Hepatocyte (in vitro differentiated cells): ENCODE data around the gene DNASE1. TPM values are rescaled to one million over a fixed set of nuclear protein-coding genes. Genes with fewer than 3 reads are reported as not detected.

Experiments
- DNase-seq: peaks from one replicate; pipeline ENCODE4 v3.0.0-alpha.2; 2016; ENCODE audit warnings: low spot score
- H2AFZ ChIP-seq: fragments of 200-600 bp; sonication (generic); 2 replicates; pipeline ENCODE4 v1.6.0; 2016; ENCODE audit warnings: antibody characterized with exemption, mild to moderate bottlenecking
- H3K27ac ChIP-seq: fragments of 200-600 bp; sonication (generic); 2 replicates; pipeline ENCODE4 v1.5.1; 2016; ENCODE audit warnings: mild to moderate bottlenecking
- H3K27me3 ChIP-seq: fragments of 200-600 bp; sonication (generic); 2 replicates; pipeline ENCODE4 v1.6.1; 2016
- H3K36me3 ChIP-seq: fragments of 200-600 bp; sonication (generic); replicated peaks from 2 replicates; pipeline ENCODE4 v1.5.1; 2016; ENCODE audit warnings: low read depth; ENCODE audit not compliant: insufficient read depth
- H3K4me1 ChIP-seq: fragments of 200-600 bp; sonication (generic); 2 replicates; pipeline ENCODE4 v1.5.1; 2016; ENCODE audit warnings: mild to moderate bottlenecking, moderate library complexity; ENCODE audit not compliant: insufficient read depth
- H3K4me2 ChIP-seq: fragments of 200-600 bp; sonication (generic); 2 replicates; pipeline ENCODE4 v1.6.0; 2016
- H3K4me3 ChIP-seq: fragments of 200-600 bp; sonication (generic); 2 replicates; pipeline ENCODE4 v1.5.1; 2016; ENCODE audit warnings: mild to moderate bottlenecking
- H3K79me2 ChIP-seq: fragments of 200-600 bp; sonication (generic); 2 replicates; pipeline ENCODE4 v1.6.0; 2017; ENCODE audit warnings: mild to moderate bottlenecking
- H3K9me2 ChIP-seq: fragments of 200-600 bp; sonication (generic); replicated peaks from 2 replicates; pipeline ENCODE4 v1.6.0; 2017; ENCODE audit warnings: mild to moderate bottlenecking; ENCODE audit not compliant: insufficient read depth
- H3K9me3 ChIP-seq: fragments of 200-600 bp; sonication (generic); 2 replicates; pipeline ENCODE4 v1.5.1; 2016; ENCODE audit warnings: low read depth, mild to moderate bottlenecking
- H4K20me1 ChIP-seq: fragments of 200-600 bp; sonication (generic); 2 replicates; pipeline ENCODE4 v1.6.0; 2016; ENCODE audit warnings: mild to moderate bottlenecking; ENCODE audit not compliant: insufficient read depth, poor library complexity, severe bottlenecking
- EZH2 ChIP-seq: fragments of 200-600 bp; sonication (generic); IDR thresholded peaks from 2 replicates; pipeline ENCODE4 v1.6.1; 2016; ENCODE audit warnings: antibody characterized with exemption, mild to moderate bottlenecking, borderline replicate concordance
- EZH2phosphoT487 ChIP-seq: fragments of 200-600 bp; sonication (generic); IDR thresholded peaks from one replicate; pipeline ENCODE4 v1.6.1; 2018; ENCODE audit warnings: antibody characterized with exemption, mild to moderate bottlenecking, low read depth, moderate library complexity; ENCODE audit not compliant: unreplicated experiment, severe bottlenecking
- WGBS: methylation state at CpG from one replicate; pipeline ENCODE4 v1.1.6; 2016; ENCODE audit warnings: low lambda C conversion rate; ENCODE audit errors: missing lambda C conversion rate; 5-methylcytosine and 5-hydroxymethylcytosine counted together
- polyA plus RNA-seq: library from polyadenylated mRNA; unstranded; fragments of >200 nt; fragmentation: Nextera tagmentation; extraction: Ambion mirVana; gene quantifications from 2 replicates; pipeline ENCODE4 v1.2.1, GENCODE V29; 2016
- total RNA-seq: library from RNA; depleted of rRNA; stranded (reverse); fragments of >200 nt; gene quantifications from 2 replicates; pipeline ENCODE4 v1.2.3, GENCODE V29; 2014
- TF ChIP-seq, protein P1 (sequence below): fragments of 200-600 bp; sonication (generic); IDR thresholded peaks from 2 replicates; pipeline ENCODE4 v1.5.1; 2016; ENCODE audit warnings: antibody characterized with exemption, mild to moderate bottlenecking; ENCODE audit not compliant: poor library complexity

Gene DNASE1
- total and polyA plus RNA-seq, 2 experiments from 2014 or later = 284 to 337 TPM

DNA sequence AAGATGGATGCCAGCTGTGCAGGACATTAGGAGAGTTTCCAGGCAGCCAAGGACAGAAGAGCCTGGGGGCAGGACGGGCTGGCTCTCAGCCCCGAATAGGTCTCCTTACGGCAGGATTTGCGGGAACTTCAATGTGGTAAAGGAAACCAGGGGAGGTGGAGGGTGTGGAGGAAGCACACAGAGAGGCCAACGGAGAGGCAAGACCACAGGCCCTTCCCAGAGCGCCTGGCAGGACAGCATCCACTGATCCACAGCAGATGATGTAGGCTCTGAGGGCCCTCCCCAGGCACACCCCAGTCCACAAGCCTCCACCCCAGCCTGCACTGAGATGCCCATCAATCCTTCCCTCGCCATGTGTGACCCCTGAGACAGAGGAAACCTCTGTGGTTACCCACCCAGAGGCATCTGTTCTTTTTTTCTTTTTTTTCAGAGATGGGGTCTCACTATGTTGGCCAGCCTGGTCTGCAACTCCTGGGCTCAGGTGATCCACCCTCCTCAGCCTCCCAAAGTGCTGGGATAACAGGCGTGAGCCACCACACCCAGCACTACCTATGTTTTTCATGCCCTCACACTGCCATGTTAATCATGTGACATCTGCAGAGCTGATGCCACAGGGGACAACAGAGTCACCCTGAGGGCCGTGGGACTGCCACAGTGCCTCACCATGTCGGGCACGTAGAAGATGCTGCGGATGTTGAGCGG is 19.3 kb downstream of the DNASE1 start:
- Histone ChIP-seq H4K20me1 (no peaks in the 10 kb centered on the region), H3K4me2 (no peak overlapping the region), H2AFZ (no peak overlapping the region), H3K79me2 (no peaks in the 10 kb centered on the region), H3K27ac (no peak overlapping the region), H3K4me1 (no peaks in the 10 kb centered on the region), H3K36me3 (no peaks in the 10 kb centered on the region), H3K9me3 (no peaks in the 10 kb centered on the region), H3K9me2 (no peaks in the 10 kb centered on the region), H3K27me3 (no peaks in the 10 kb centered on the region), H3K4me3 (no peak overlapping the region)
- WGBS = 88% methylated on average over 13 of the region's 13 CpGs
- no peak for DNase-seq
- TF ChIP-seq EZH2 (no peak), EZH2phosphoT487 (no peak)
- TF ChIP-seq, protein P1, sequence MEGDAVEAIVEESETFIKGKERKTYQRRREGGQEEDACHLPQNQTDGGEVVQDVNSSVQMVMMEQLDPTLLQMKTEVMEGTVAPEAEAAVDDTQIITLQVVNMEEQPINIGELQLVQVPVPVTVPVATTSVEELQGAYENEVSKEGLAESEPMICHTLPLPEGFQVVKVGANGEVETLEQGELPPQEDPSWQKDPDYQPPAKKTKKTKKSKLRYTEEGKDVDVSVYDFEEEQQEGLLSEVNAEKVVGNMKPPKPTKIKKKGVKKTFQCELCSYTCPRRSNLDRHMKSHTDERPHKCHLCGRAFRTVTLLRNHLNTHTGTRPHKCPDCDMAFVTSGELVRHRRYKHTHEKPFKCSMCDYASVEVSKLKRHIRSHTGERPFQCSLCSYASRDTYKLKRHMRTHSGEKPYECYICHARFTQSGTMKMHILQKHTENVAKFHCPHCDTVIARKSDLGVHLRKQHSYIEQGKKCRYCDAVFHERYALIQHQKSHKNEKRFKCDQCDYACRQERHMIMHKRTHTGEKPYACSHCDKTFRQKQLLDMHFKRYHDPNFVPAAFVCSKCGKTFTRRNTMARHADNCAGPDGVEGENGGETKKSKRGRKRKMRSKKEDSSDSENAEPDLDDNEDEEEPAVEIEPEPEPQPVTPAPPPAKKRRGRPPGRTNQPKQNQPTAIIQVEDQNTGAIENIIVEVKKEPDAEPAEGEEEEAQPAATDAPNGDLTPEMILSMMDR = no peak

DNA sequence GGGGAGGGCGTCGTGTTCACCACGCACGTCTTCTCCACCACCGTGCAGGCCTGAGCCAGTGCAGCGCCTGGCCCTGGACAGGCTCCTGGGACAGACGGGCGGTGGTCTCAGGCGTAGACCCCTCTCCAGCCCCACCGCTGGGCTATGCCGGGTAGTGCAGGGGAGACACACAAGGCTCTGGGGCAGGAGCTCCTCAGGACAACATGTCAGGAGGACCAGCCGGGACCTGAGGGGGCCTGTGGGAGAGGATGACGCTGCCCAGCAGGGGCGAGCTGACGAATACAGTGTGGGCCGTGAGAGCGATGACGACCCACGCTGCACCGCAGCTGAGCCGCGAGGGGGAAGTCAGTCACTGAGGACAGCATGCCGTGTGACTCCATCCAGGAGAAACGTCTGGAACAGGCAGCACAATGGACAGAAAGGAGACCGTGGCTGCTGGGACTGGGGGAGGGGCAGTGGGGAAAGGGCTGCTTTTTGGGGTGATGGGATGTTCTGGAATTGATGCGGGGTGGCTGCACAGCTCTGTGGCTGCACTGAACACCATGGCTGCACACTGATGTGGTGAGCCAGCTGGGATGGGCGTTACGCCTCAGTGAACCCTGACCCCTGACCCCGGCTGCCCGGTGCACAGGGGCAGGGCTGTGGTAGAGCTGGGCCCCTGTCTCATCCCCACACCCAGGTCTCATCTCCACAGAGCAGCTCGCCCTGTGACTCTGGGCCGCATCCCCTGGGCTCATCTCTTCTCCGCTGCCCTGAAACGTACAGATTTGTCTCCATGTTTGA is 20.2 kb downstream of the DNASE1 start:
- H2AFZ ChIP-seq = no peak overlapping the region
- no peak for DNase-seq
- H4K20me1 ChIP-seq = no peaks in the 10 kb centered on the region
- no peaks in the 10 kb centered on the region for H3K27me3 ChIP-seq
- no peaks in the 10 kb centered on the region for H3K9me3 ChIP-seq
- no peak overlapping the region for H3K4me3 ChIP-seq
- H3K4me2 ChIP-seq = no peak overlapping the region
- no peaks in the 10 kb centered on the region for H3K36me3 ChIP-seq
- WGBS = 96% methylated on average over 33 of the region's 34 CpGs
- H3K9me2 ChIP-seq = no peaks in the 10 kb centered on the region
- no peak overlapping the region for H3K27ac ChIP-seq
- TF ChIP-seq, protein P1 = no peak
- TF ChIP-seq EZH2 (no peak), EZH2phosphoT487 (no peak)
- H3K79me2 ChIP-seq = no peaks in the 10 kb centered on the region
- H3K4me1 ChIP-seq = no peaks in the 10 kb centered on the region

DNA sequence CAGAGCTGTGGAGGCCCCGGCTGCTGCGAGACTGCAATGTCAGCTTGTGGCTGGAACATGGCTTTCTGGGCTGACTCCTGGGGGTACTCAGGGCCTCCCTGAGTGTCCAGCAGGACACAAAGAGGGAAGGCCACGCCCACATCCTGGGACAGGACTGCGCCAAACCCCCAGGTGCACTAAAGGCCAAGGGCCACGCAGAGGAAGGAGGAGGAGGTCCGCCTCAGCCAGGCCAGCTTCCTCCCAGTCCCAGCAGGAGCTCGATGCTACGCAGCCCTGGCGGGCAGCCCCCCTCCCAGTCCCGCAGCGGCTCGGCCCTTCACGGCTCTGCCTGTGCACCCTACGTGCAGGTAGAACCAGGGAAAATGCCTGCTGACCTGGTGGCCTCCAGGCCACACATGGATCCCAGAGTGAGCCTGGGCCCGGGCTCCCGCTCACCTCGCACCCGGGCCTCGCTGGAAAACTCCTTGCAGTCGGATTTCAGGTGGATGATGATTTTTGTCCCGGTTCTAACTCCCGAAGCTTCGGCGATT is 21.2 kb downstream of the DNASE1 start:
- no peak for DNase-seq
- no peak overlapping the region for H3K27ac ChIP-seq
- no peaks in the 10 kb centered on the region for H3K9me3 ChIP-seq
- no peak overlapping the region for H3K4me2 ChIP-seq
- H3K4me1 ChIP-seq = no peaks in the 10 kb centered on the region
- no peaks in the 10 kb centered on the region for H3K27me3 ChIP-seq
- H3K9me2 ChIP-seq = no peaks in the 10 kb centered on the region
- H4K20me1 ChIP-seq = no peaks in the 10 kb centered on the region
- no peak overlapping the region for H3K4me3 ChIP-seq
- no peaks in the 10 kb centered on the region for H3K36me3 ChIP-seq
- TF ChIP-seq, protein P1 = no peak
- TF ChIP-seq EZH2 (no peak), EZH2phosphoT487 (no peak)
- 93% methylated on average over 23 of the region's 24 CpGs for WGBS
- no peak overlapping the region for H2AFZ ChIP-seq
- H3K79me2 ChIP-seq = no peaks in the 10 kb centered on the region
